ENCODE measurements around the gene MAGEA2.
"Not testable (repeated sequence)": the region's sequence is repeated elsewhere in the genome, so short reads cannot be mapped to it uniquely, and the experiment has no call there.

The MAGEA2 gene

DNA sequence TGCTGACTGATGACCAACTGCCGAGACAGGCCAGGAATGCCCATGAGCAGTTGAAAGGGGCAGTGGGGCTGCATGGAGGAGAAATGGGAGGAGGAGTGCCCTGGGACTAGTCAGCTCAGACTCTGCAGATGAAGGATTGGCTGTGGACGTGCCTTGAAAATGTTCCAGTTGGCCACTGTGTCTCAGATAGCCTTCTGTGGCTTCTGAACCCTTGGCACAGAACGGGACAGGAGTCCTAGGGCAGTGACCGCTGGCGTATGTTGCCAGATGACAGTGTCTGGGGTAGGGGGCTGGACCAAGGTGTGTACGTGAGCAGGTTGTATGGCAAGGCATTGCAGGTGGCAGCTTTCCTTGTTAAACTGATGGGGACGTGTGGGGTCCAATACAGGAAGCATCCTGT, 47.1 kb downstream of the MAGEA2 start:
- DNase-seq: not testable (repeated sequence)

DNA sequence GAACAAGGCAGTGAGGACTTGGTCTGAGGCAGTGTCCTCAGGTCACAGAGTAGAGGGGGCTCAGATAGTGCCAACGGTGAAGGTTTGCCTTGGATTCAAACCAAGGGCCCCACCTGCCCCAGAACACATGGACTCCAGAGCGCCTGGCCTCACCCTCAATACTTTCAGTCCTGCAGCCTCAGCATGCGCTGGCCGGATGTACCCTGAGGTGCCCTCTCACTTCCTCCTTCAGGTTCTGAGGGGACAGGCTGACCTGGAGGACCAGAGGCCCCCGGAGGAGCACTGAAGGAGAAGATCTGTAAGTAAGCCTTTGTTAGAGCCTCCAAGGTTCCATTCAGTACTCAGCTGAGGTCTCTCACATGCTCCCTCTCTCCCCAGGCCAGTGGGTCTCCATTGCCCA, 53.3 kb downstream of the MAGEA2 start:
- DNase-seq: not testable (repeated sequence)
